ENCODE data around the gene PTK6.

PTK6 gene

DNA sequence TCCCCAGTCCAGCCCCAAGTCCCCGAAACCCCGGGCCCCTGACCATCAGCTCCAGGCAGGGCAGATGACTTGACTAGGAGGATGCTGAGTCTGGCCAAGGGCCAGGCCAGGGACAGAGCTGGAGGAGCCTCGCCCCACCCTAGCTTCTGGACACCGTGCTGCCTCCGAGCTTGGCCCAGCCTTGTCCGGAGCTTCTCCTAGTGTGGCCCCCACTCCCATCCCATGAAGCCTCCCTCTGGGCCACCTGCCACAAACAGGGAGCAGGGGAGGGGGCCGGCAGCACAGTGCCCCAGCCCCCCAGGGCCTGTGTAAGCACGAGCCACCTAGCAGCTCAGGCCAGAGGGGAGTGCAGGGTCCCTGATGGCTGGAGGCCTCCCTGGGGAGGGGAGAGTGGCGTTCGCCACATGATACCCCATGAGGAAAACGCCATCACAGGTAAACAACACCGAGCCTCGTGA lies 43.6 kb downstream of the PTK6 start:
- Histone ChIP-seq H3F3A (ENCODE audit: insufficient read depth, low read length) (no peaks in the 10 kb centered on the region), H3K4me1 (ENCODE audit: low read length) (no peaks in the 10 kb centered on the region), H3K9ac (ENCODE audit: low read length) (no peak overlapping the region), H3K4me2 (ENCODE audit: low read depth, low read length) (no peak overlapping the region), H3K4me3 (ENCODE audit: low read length) (no peak overlapping the region), H4K20me1 (ENCODE audit: insufficient read depth, low read length) (no peaks in the 10 kb centered on the region), H2AFZ (ENCODE audit: low read length) (no peak overlapping the region), H3K27ac (ENCODE audit: low read length) (no peak overlapping the region), H3K9me2 (replicated peaks; ENCODE audit: insufficient read depth, low read length) (no peaks in the 10 kb centered on the region), H3K36me3 (replicated peaks; ENCODE audit: insufficient read depth, low read length) (no peaks in the 10 kb centered on the region), H3K27me3 (replicated peaks; ENCODE audit: insufficient read depth, low read length) (peaks cover 74% of the 10 kb centered on the region), H3K9me3 (replicated peaks; ENCODE audit: insufficient read depth, low read length) (no peaks in the 10 kb centered on the region), H3K79me2 (ENCODE audit: low read length) (no peaks in the 10 kb centered on the region)
- TF ChIP-seq EZH2 (optimal IDR thresholded peaks at IDR 0.05; ENCODE audit: low read depth, low read length) (no peak), EZH2phosphoT487 (IDR thresholded peaks at IDR 0.05; ENCODE audit: low read length) (no peak)
- TF ChIP-seq, protein P1, sequence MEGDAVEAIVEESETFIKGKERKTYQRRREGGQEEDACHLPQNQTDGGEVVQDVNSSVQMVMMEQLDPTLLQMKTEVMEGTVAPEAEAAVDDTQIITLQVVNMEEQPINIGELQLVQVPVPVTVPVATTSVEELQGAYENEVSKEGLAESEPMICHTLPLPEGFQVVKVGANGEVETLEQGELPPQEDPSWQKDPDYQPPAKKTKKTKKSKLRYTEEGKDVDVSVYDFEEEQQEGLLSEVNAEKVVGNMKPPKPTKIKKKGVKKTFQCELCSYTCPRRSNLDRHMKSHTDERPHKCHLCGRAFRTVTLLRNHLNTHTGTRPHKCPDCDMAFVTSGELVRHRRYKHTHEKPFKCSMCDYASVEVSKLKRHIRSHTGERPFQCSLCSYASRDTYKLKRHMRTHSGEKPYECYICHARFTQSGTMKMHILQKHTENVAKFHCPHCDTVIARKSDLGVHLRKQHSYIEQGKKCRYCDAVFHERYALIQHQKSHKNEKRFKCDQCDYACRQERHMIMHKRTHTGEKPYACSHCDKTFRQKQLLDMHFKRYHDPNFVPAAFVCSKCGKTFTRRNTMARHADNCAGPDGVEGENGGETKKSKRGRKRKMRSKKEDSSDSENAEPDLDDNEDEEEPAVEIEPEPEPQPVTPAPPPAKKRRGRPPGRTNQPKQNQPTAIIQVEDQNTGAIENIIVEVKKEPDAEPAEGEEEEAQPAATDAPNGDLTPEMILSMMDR (IDR thresholded peaks at IDR 0.05; ENCODE audit: low read length): no peak
- DNase-seq: no peak

DNA sequence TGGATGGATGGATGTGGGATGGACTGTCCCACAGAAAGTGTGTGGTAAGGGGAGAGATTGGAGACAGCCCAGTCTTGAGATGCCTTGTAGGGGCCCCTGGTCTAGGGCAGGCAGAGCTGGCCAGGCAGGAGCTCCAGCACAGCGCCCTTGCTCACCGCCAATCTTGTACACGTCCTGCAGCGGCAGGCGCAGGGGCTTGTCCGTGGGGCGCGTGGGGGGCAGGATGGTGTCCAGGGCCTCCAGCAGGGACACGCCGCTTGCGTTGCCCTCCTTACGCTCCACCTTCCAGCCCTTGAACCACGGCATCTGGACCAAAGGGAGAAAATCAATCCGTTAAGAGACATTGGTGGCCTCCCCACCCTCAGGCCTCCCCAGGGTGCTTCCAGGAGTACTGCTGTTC lies 44.2 kb downstream of the PTK6 start:
- no peak overlapping the region for H3K4me2 ChIP-seq (ENCODE audit: low read depth, low read length)
- H3K9ac ChIP-seq (ENCODE audit: low read length): no peak overlapping the region
- no peaks in the 10 kb centered on the region for H3K9me2 ChIP-seq (replicated peaks; ENCODE audit: insufficient read depth, low read length)
- no peak overlapping the region for H3K27ac ChIP-seq (ENCODE audit: low read length)
- no peaks in the 10 kb centered on the region for H3K4me1 ChIP-seq (ENCODE audit: low read length)
- H2AFZ ChIP-seq (ENCODE audit: low read length): no peak overlapping the region
- no peaks in the 10 kb centered on the region for H3K36me3 ChIP-seq (replicated peaks; ENCODE audit: insufficient read depth, low read length)
- no peaks in the 10 kb centered on the region for H3F3A ChIP-seq (ENCODE audit: insufficient read depth, low read length)
- TF ChIP-seq EZH2phosphoT487 (IDR thresholded peaks at IDR 0.05; ENCODE audit: low read length) (no peak), EZH2 (optimal IDR thresholded peaks at IDR 0.05; ENCODE audit: low read depth, low read length) (no peak)
- TF ChIP-seq, protein P1 (IDR thresholded peaks at IDR 0.05; ENCODE audit: low read length): no peak
- no peak overlapping the region for H3K4me3 ChIP-seq (ENCODE audit: low read length)
- H3K9me3 ChIP-seq (replicated peaks; ENCODE audit: insufficient read depth, low read length): no peaks in the 10 kb centered on the region
- peaks cover 72% of the 10 kb centered on the region for H3K27me3 ChIP-seq (replicated peaks; ENCODE audit: insufficient read depth, low read length)
- no peaks in the 10 kb centered on the region for H3K79me2 ChIP-seq (ENCODE audit: low read length)
- no peaks in the 10 kb centered on the region for H4K20me1 ChIP-seq (ENCODE audit: insufficient read depth, low read length)
- no peak for DNase-seq

DNA sequence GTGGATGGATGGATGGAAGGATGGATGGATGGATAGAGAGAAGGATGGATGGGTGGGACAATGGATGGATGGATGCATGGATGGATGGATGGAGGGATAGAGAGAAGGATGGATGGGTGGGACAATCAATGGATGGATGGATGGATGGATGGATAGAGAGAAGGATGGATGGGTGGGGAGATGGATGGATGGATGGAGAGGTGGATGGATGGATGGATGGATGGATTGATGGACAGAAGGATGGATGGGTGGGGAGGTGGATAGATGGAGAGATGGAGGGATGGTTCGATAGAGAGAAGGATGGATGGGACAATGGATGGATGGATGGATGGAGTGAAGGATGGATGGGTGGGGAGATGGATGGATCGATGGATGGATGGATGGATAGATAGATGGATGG lies 44.7 kb downstream of the PTK6 start:
- Histone ChIP-seq H3K4me3 (ENCODE audit: low read length) (no peak overlapping the region), H3K36me3 (replicated peaks; ENCODE audit: insufficient read depth, low read length) (no peaks in the 10 kb centered on the region), H3K79me2 (ENCODE audit: low read length) (no peaks in the 10 kb centered on the region), H3K27me3 (replicated peaks; ENCODE audit: insufficient read depth, low read length) (peaks cover 71% of the 10 kb centered on the region), H3K9ac (ENCODE audit: low read length) (no peak overlapping the region), H3K9me2 (replicated peaks; ENCODE audit: insufficient read depth, low read length) (no peaks in the 10 kb centered on the region), H3K9me3 (replicated peaks; ENCODE audit: insufficient read depth, low read length) (no peaks in the 10 kb centered on the region), H4K20me1 (ENCODE audit: insufficient read depth, low read length) (no peaks in the 10 kb centered on the region), H3K4me2 (ENCODE audit: low read depth, low read length) (no peak overlapping the region), H3K4me1 (ENCODE audit: low read length) (no peaks in the 10 kb centered on the region), H2AFZ (ENCODE audit: low read length) (no peak overlapping the region), H3K27ac (ENCODE audit: low read length) (no peak overlapping the region), H3F3A (ENCODE audit: insufficient read depth, low read length) (no peaks in the 10 kb centered on the region)
- TF ChIP-seq EZH2phosphoT487 (IDR thresholded peaks at IDR 0.05; ENCODE audit: low read length): no peak
- TF ChIP-seq EZH2 (optimal IDR thresholded peaks at IDR 0.05; ENCODE audit: low read depth, low read length): no peak
- TF ChIP-seq, protein P1 (IDR thresholded peaks at IDR 0.05; ENCODE audit: low read length): no peak
- no peak for DNase-seq

Measured in MM.1S (cell line).